ENCODE data around the gene STMP1.

GRCh38 chr7:135659159-135659846 lies 3.0 kb upstream of the STMP1 start:
- TF ChIP-seq POLR2A (IDR thresholded peaks at IDR 0.05) (no peak), CTCF (IDR thresholded peaks at IDR 0.05) (no peak)
